A549 (cell line): ENCODE results near the gene GRAMD2B. TPM values are rescaled to one million over a fixed set of nuclear protein-coding genes. Genes with fewer than 3 reads are reported as not detected.

Experiments used
- ATAC-seq, 2 experiments: fragments of 200-7000 bp in 1 of 2; fragments of >200 bp in 1 of 2; cut with Nextera tagmentation in 1 of 2; cut with Tn5 transposase in 1 of 2; 3 replicates each; pipeline versions ENCODE4 v1.8.0 to v1.9.1; 2018 to 2020; ENCODE audit warnings: mild to moderate bottlenecking in 1 of 2, moderate library complexity in 1 of 2
- CTCF ChIA-PET: fragments of 300-600 bp; sonication (Branson Sonifier 250); formaldehyde crosslinking; extraction: SDS; loops from one replicate; lab custom pipeline; 2021; ENCODE audit warnings: antibody characterized with exemption, inconsistent platforms; lab: Yijun Ruan, JAX
- POLR2A ChIA-PET: fragments of 350-600 bp; formaldehyde crosslinking; extraction: SDS; loops from one replicate; lab custom pipeline; 2021; ENCODE audit warnings: antibody characterized with exemption, inconsistent platforms; lab: Yijun Ruan, JAX
- DNase-seq, 2 experiments: peaks; one replicate each; pipeline versions ENCODE4 v3.0.0 to v3.0.0-alpha.2; 2011 to 2016; ENCODE audit warnings: low read depth in 1 of 2, low spot score in 1 of 2
- FAIRE-seq: peaks from 2 replicates; lab custom pipeline; 2011; peaks lifted over from hg19 to GRCh38; lab: Jason Lieb, UNC
- H3K27ac ChIP-seq, 2 experiments: fragments of >200 bp; sonication (Bioruptor Twin); formaldehyde crosslinking; 3 replicates each; pipeline ENCODE4 v1.5.1; 2016 to 2017
- H3K4me1 ChIP-seq: fragments of >200 bp; sonication (Bioruptor Twin); formaldehyde crosslinking; 3 replicates; pipeline ENCODE4 v1.6.1; 2016
- H3K4me2 ChIP-seq: fragments of >200 bp; sonication (Bioruptor Twin); formaldehyde crosslinking; 3 replicates; pipeline ENCODE4 v1.6.1; 2016
- H3K4me3 ChIP-seq: fragments of >200 bp; sonication (Bioruptor Twin); formaldehyde crosslinking; 3 replicates; pipeline ENCODE4 v1.5.1; 2016
- H3K9me3 ChIP-seq: fragments of >200 bp; sonication (Bioruptor Twin); formaldehyde crosslinking; 3 replicates; pipeline ENCODE4 v1.6.1; 2016
- ATOH8 ChIP-seq: fragments of 250-450 bp; sonication (Bioruptor Pico); IDR thresholded peaks from 2 replicates; pipeline ENCODE4 v1.5.0; 2020; ENCODE audit warnings: low read depth, mild to moderate bottlenecking, moderate library complexity
- BHLHE40 ChIP-seq: IDR thresholded peaks from 2 replicates; pipeline ENCODE4 v1.6.1; 2012; ENCODE audit warnings: low read depth, low read length, inconsistent platforms
- CHD2 ChIP-seq: fragments of 150-350 bp; IDR thresholded peaks from 2 replicates; pipeline ENCODE4 v1.6.1; 2014; ENCODE audit warnings: low read length; ENCODE audit not compliant: partially characterized antibody
- CHD4 ChIP-seq: fragments of 200-600 bp; sonication (generic); IDR thresholded peaks from 2 replicates; pipeline ENCODE4 v1.6.1; 2016; ENCODE audit warnings: antibody characterized with exemption, mild to moderate bottlenecking, borderline replicate concordance
- EHF ChIP-seq: fragments of 250-450 bp; sonication (Bioruptor Pico); IDR thresholded peaks from 2 replicates; pipeline ENCODE4 v1.5.0; 2020; ENCODE audit warnings: mild to moderate bottlenecking
- ELK1 ChIP-seq: fragments of 150-350 bp; IDR thresholded peaks from 2 replicates; pipeline ENCODE4 v1.6.1; 2014; ENCODE audit warnings: low read depth, mild to moderate bottlenecking, low read length
- ESRRA ChIP-seq: fragments of 150-350 bp; IDR thresholded peaks from 2 replicates; pipeline ENCODE4 v1.6.1; 2014; ENCODE audit warnings: mild to moderate bottlenecking, low read length, borderline replicate concordance
- FOSB ChIP-seq: fragments of 250-450 bp; sonication (Bioruptor Pico); IDR thresholded peaks from 2 replicates; pipeline ENCODE4 v1.5.0; 2020; ENCODE audit warnings: mild to moderate bottlenecking, moderate library complexity
- HES2 ChIP-seq: fragments of >200 bp; sonication (Bioruptor Twin); formaldehyde crosslinking; IDR thresholded peaks from 2 replicates; pipeline ENCODE4 v1.6.1; 2016
- HOXB13 ChIP-seq: fragments of 250-450 bp; sonication (Bioruptor Pico); IDR thresholded peaks from 2 replicates; pipeline ENCODE4 v1.5.0; 2020; ENCODE audit warnings: low read depth, mild to moderate bottlenecking, moderate library complexity
- HOXB5 ChIP-seq: fragments of 250-450 bp; sonication (Bioruptor Pico); IDR thresholded peaks from 2 replicates; pipeline ENCODE4 v1.5.0; 2020; ENCODE audit warnings: mild to moderate bottlenecking, moderate library complexity
- JUN ChIP-seq, 2 experiments: fragments of >200 bp; sonication (Bioruptor Twin); formaldehyde crosslinking; IDR thresholded peaks; 2 replicates in 1 of 2; 3 replicates in 1 of 2; pipeline ENCODE4 v1.6.1; 2016 to 2017
- JUNB ChIP-seq: fragments of >200 bp; sonication (Bioruptor Twin); formaldehyde crosslinking; IDR thresholded peaks from 2 replicates; pipeline ENCODE4 v1.6.1; 2016
- MAFK ChIP-seq: fragments of 450-650 bp; IDR thresholded peaks from 2 replicates; pipeline ENCODE4 v1.6.1; 2014; ENCODE audit not compliant: partially characterized antibody
- MYC ChIP-seq: IDR thresholded peaks from 2 replicates; pipeline ENCODE4 v1.6.1; 2012; ENCODE audit warnings: mild to moderate bottlenecking, inconsistent platforms, low read length, improper control_type of control experiment, borderline replicate concordance
- NFE2L2 ChIP-seq: fragments of 150-350 bp; conservative IDR thresholded peaks from 2 replicates; pipeline ENCODE4 v1.6.1; 2014; ENCODE audit warnings: low read length
- NR3C1 ChIP-seq: fragments of >200 bp; sonication (Bioruptor Twin); formaldehyde crosslinking; IDR thresholded peaks from 3 replicates; pipeline ENCODE4 v1.6.1; 2017
- PHF8 ChIP-seq: fragments of 200-600 bp; sonication (generic); IDR thresholded peaks from 2 replicates; pipeline ENCODE4 v1.6.1; 2016; ENCODE audit warnings: low read depth, mild to moderate bottlenecking, antibody characterized with exemption, moderate library complexity, borderline replicate concordance
- POLR2A ChIP-seq: IDR thresholded peaks from 2 replicates; pipeline ENCODE4 v1.6.1; 2012; ENCODE audit warnings: mild to moderate bottlenecking, low read length
- RAD21 ChIP-seq, 2 experiments: fragments of >200 bp in 1 of 2; sonication (Bioruptor Twin) in 1 of 2; formaldehyde crosslinking in 1 of 2; IDR thresholded peaks in 1 of 2; conservative IDR thresholded peaks in 1 of 2; 2 replicates in 1 of 2; 3 replicates in 1 of 2; pipeline ENCODE4 v1.6.1; 2012 to 2018; ENCODE audit warnings: inconsistent platforms in 1 of 2
- RARB ChIP-seq: fragments of 250-450 bp; sonication (Bioruptor Pico); IDR thresholded peaks from 2 replicates; pipeline ENCODE4 v1.8.0; 2021; ENCODE audit warnings: mild to moderate bottlenecking, moderate library complexity
- REST ChIP-seq: fragments of 200-600 bp; sonication (generic); IDR thresholded peaks from 2 replicates; pipeline ENCODE4 v1.6.1; 2016; ENCODE audit warnings: antibody characterized with exemption, mild to moderate bottlenecking, moderate library complexity
- RNF2 ChIP-seq: fragments of 200-600 bp; sonication (generic); IDR thresholded peaks from 2 replicates; pipeline ENCODE4 v1.6.1; 2016; ENCODE audit warnings: low read depth, mild to moderate bottlenecking, antibody characterized with exemption, moderate library complexity, borderline replicate concordance
- TFCP2L1 ChIP-seq: fragments of 250-450 bp; sonication (Bioruptor Pico); IDR thresholded peaks from 2 replicates; pipeline ENCODE4 v1.5.0; 2021; ENCODE audit warnings: mild to moderate bottlenecking
- TP53 ChIP-seq: fragments of 250-450 bp; sonication (Bioruptor Pico); IDR thresholded peaks from 2 replicates; pipeline ENCODE4 v1.5.0; 2021; ENCODE audit warnings: mild to moderate bottlenecking, moderate library complexity
- ZFP36 ChIP-seq: fragments of 450-650 bp; IDR thresholded peaks from 2 replicates; pipeline ENCODE4 v1.6.1; 2014; ENCODE audit warnings: borderline replicate concordance; ENCODE audit not compliant: partially characterized antibody
- ZSCAN20 ChIP-seq: fragments of 250-450 bp; sonication (Bioruptor Pico); IDR thresholded peaks from 2 replicates; pipeline ENCODE4 v1.8.0; 2022; ENCODE audit warnings: mild to moderate bottlenecking, moderate library complexity
- WGBS: methylation state at CpG from one replicate; pipeline ENCODE4 v1.1.6; 2017; ENCODE audit errors: missing lambda C conversion rate; 5-methylcytosine and 5-hydroxymethylcytosine counted together
- polyA plus RNA-seq, 4 experiments: library from polyadenylated mRNA; depleted of rRNA in 3 of 4; stranded (reverse); fragments of >200 nt; fragmentation: RNase III in 1 of 4; extraction: RNeasy Plus Mini Kit Qiagen cat#74134 plus additional on column Dnase treatment in 1 of 4; gene quantifications; 2 replicates in 3 of 4; 3 replicates in 1 of 4; pipeline ENCODE4 v1.2.3, GENCODE V29; 2011 to 2017

Gene GRAMD2B
- polyA plus RNA-seq, 2 of the 4 experiments (the other 2 are of a cell fraction): 1.0 to 1.2 TPM

GRCh38 chr5:126471875-126472537 is 48.8 kb downstream of the GRAMD2B start (continued):
- TF ChIP-seq HES2 (no peak), RNF2 (no peak), ZFP36 (no peak), TP53 (no peak)

- H3K27ac ChIP-seq: 0 out of 6 replicates have a peak overlapping the region, but pooled peaks of 1 of the 2 experiments have one; percentile 8
- ChIA-PET POLR2A (no interaction called here), CTCF (interaction anchor here (1.3 to 1.6 kb wide), 2 partner anchors 28 to 71 kb away, joined by 3 to 6 read pairs; no protein-coding TSS in a partner anchor)
- WGBS: 42% methylated on average over 2 of the region's 2 CpGs
- peak overlapping the region; percentile 58 for H3K4me2 ChIP-seq
- ATAC-seq: no peak; a peak in 2 of 6 replicates
- H3K9me3 ChIP-seq: no peaks in the 10 kb centered on the region
- peaks cover 13% of the 10 kb centered on the region for H3K4me1 ChIP-seq
- DNase-seq: no peak
- FAIRE-seq: no peak
- H3K4me3 ChIP-seq: no peak overlapping the region
- TF ChIP-seq PHF8: no peak
- no peak for TF ChIP-seq JUN (IDR thresholded peaks at IDR 0.05)
- TF ChIP-seq TP53: no peak
- TF ChIP-seq HOXB5 (CRISPR knock-in tag): no peak
- no peak for TF ChIP-seq CHD2
- TF ChIP-seq TFCP2L1 (CRISPR knock-in tag): no peak
- no peak for TF ChIP-seq ELK1
- TF ChIP-seq JUNB: no peak
- TF ChIP-seq ZSCAN20 (CRISPR knock-in tag): no peak
- no peak for TF ChIP-seq RAD21 (conservative IDR thresholded peaks at IDR 0.05 in 1 of 2, IDR thresholded peaks at IDR 0.05 in 1 of 2)
- no peak for TF ChIP-seq NFE2L2
- no peak for TF ChIP-seq CHD4
- TF ChIP-seq, all 56 proteins: peak for 0
Measured at GRCh38 chr5:126472538-126472889, 49.3 kb downstream of the GRAMD2B start.

- Histone ChIP-seq H3K4me3 (no peak overlapping the region), H3K4me2 (no peak overlapping the region), H3K9me3 (no peaks in the 10 kb centered on the region), H3K4me1 (peaks cover 2% of the 10 kb centered on the region), H3K27ac (no peak overlapping the region)
- ChIA-PET CTCF (interaction anchor here (1.2 kb wide), 1 partner anchor 61 kb away, joined by 3 read pairs; no protein-coding TSS in a partner anchor), POLR2A (no interaction called here)
- ATAC-seq (no peak), DNase-seq (no peak), FAIRE-seq (no peak)
- WGBS: 55% methylated on average over 5 of the region's 5 CpGs
- TF ChIP-seq REST (no peak), MAFK (no peak), ESRRA (no peak), HOXB13 (CRISPR knock-in tag) (no peak), EHF (no peak), FOSB (CRISPR knock-in tag) (no peak), RAD21 (conservative IDR thresholded peaks at IDR 0.05 in 1 of 2, IDR thresholded peaks at IDR 0.05 in 1 of 2) (no peak), ATOH8 (CRISPR knock-in tag) (no peak), RARB (CRISPR knock-in tag) (no peak), POLR2A (no peak), ZFP36 (no peak), MYC (no peak), JUN (IDR thresholded peaks at IDR 0.05) (no peak), BHLHE40 (no peak), NR3C1 (no peak), HOXB5 (CRISPR knock-in tag) (no peak)
Measured at GRCh38 chr5:126477294-126478117, 54.3 kb downstream of the GRAMD2B start.
